GM21576 (cell line): ENCODE data around the gene CEP85.
"Not testable (repeated sequence)": the region's sequence is repeated elsewhere in the genome, so short reads cannot be mapped to it uniquely, and the experiment has no call there.

Source experiments
- ATAC-seq: cut with Tn5 transposase; IDR thresholded peaks from one replicate; pipeline ENCODE4 v1.9.1; 2021; ENCODE audit warnings: mild to moderate bottlenecking, moderate library complexity; ENCODE audit not compliant: unreplicated experiment

The CEP85 gene

DNA sequence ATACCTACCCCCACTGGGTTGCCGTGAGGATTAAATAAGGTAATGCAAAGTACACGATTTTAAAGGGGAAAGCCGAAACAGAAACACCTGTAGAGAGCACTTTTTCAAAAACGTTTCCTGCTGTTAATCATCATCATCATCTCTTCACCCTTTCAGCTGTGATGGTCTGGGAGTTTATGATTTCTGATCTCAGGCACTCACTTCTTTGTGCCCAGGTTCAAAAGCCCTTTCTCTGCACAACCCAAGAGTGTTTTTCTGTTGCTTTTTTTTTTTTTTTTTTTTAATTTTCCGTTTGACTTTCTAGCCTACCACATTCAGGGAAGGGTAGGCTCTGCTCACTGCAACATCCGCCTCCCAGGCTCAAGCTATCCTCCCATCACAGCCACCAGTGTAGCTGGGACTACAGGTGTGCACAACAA lies 73.4 kb downstream of the CEP85 start:
- no peak for ATAC-seq

DNA sequence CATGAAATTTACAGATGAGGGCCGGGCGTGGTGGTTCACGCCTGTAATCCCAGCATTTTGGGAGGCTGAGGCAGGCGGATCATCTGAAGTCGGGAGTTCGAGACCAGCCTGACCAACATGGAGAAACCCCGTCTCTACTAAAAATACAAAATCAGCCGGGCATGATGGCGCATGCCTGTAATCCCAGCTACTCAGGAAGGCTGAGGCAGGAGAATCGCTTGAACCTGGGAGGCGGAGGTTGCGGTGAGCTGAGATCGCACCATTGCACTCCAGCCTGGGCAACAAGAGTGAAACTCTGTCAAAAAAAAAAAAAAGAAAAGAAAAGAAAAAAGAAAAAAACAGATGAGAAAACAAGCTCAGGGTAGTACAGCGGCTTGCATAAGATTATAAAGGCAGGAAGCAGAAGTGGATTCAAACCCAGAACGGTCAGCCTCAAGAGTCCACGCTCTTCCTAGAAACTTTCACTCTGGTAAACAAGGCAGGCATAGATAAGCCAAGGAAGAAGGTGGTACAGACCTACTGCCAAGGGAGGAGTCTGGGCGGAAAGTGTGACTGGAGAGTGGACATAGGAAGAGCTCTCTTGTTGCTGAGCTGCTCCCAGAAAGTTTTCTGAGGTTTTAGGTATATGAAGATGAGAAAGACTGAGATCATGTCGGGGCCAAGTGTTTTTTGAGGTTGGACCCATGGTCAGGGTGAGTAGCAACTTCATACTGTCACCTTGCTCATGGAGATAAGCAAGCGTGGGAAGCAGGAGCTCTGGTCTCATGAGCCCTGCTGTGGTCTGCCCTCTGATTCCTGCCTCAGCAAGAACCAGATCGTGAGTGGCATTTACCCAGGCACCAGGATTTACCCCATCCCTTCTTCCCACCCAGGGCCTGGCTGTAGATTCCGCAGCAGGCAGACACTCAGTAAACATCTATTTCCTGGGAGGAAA lies 74.2 kb downstream of the CEP85 start:
- not testable (repeated sequence) for ATAC-seq

DNA sequence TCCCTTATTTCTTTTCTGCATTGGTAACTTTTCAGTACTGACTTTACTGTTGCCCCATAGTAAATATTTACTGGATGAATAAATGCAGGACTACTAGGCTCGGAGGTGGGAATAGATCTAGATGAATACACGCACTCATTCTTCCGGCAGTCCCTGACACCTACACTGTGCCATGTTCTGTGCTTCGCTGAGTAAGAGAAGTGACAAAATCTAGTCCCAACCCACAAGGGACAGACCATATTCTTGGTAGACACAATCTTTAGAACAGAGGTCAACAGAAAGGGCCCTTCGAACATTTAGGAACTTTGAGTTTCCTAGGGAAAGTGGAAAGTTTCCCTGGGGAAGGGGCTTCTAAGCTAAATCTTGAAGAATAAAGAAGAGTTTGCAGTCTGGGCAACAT lies 80.5 kb downstream of the CEP85 start:
- ATAC-seq, result no peak

DNA sequence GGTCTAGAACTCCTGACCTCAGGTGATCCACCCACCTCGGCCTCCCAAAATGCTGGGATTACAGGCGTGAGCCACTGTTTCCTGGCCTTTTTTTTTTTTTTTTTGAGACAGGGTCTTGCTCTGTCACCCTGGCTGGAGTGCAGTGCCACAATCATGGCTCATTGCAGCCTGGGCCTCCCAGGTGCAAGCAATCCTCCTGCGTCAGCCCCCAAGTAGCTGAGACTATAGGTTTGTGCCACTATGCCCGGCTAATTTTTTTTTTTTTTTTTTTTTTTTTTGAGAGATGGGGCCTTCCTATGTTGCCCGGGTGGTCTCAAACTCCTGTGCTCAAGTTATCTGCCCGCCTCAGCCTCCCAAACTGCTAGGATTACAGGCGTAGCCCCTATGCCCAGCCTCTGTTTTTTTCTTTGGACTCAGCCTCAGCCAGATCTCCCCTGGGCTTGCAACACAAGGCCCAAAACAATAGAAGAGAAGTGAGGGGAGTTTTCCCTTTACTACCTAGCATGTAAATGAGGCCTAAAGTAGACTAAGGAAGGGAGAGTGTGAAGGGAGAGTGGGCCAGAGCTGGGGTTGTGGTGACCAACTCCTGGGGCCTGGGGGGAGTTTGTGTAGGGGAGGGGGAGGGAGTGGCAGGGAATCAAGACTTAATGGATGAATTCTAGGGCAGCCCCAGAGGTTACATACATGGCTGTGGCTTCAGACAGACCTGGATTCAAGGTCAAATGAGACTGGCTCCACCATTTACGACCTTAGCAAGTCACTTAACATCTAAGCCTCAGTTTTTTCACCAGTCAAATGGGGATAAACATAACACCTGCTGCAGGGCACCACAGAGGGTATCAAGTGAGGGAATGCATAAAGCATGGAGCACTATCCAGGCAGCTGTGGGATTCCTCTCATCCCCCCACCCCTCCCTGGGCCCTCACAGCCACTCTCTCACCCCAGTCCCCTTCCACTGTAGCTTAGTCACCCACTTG lies 82.2 kb downstream of the CEP85 start:
- no peak for ATAC-seq

DNA sequence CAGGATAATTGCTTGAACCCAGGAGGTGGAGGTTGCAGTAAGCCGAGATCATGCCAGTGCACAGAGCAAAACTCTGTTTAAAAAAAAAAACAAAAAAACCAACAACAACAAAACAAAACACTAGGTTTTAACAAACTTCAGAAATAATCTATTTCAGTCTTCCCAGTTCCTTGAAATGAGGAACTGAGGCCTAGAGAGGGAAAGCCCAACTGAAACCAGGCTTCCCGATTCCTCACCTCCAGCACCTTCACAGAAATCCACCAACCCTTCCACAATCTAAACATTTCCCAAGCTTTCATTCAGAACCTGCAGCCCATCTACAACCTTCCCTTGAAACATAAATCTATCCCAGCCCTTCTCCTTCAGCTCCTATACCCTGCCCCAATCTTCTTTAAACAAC lies 83.1 kb downstream of the CEP85 start:
- ATAC-seq, result no peak

DNA sequence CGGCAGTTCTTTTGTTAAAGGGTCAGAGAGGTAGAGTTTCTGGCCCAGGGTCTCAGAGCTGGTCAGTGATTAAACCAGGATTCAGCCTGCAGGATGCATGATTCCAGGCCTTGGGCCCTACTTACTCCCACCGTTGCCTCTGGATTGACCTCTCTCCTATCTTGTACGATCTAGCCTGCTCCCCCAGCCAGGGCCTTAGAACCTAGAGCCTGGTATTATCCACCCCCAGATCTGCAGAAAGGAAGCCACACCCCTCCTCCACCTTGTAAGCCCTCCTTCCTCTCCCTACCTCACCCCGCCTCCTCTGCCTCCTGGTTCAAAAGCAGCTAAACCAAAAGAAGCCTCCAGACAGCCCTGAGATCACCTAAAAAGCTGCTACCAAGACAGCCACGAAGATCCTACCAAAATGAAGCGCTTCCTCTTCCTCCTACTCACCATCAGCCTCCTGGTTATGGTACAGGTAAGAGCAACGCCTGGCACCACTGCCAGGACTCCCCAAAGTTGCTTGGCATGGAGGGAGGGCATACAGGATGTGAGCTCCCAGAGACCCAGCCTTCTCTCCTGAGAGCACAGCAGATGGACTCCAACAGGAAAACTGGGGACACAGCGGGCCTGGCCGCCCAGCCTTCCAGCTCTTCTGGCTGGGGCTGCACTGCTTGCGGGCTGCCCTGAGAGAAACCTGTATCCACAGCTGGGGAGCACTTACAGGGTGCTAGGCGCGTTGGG lies 83.8 kb downstream of the CEP85 start, which contains the start of gene CD52:
CD52 (plus strand) TSS at position 347 of the 726 bp plus-strand sequence; CDS start at position 407, 60 bp downstream.
- ATAC-seq, result peak; percentile 45

DNA sequence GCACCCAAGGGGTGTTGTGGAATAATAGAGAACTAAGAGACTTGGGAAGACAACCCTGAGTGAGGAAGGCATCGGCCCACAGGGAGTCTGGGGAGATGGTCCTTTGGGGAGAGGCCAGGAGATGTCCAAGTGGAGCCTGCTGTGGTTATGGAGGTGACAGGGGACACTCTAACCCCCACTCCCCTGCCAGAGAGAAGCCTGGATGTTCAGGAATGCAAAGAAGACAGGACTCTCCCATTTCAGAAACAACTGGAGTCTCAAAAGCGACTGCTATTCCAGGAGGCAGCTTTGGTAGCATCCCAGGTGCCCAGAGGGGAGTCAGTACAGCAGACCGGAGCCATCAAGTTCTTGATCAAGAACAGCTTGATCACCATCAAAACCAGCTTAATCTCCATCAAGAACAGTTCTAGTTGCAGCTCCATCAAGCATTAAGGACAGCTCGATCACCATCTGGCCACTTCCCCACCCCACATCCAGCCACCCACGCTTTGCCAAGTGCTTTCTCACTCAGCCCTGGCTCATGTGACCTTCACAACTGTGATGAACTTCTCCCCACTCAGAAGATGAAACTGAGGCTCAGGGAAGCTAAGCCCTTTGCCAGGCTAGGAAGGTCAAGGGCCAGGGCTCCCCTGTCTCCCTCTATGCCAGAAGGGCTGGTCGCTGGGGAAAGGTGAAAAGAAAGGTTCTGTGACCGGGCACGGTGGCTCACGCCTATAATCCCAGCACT lies 84.5 kb downstream of the CEP85 start:
- no peak for ATAC-seq

DNA sequence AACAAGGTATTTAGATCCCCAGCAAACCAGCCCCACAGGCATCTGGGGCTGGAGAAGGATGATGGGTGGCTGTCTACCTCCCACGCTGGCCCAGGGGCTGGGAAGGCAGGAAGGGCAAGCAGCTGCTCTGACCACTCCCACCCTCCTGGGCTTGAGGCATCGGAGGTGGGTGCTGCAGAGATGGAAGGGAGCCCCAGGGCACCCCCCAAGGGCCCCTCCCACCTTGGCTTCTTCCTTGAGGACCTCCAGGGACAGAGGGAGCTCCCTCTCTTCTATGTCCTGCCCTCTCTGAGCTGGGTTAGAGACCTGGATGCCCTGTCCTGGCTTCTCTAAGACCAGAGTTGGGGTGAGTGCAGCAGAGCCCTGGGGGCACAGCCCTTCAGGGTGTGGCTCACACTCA lies 86.9 kb downstream of the CEP85 start:
- no peak for ATAC-seq

DNA sequence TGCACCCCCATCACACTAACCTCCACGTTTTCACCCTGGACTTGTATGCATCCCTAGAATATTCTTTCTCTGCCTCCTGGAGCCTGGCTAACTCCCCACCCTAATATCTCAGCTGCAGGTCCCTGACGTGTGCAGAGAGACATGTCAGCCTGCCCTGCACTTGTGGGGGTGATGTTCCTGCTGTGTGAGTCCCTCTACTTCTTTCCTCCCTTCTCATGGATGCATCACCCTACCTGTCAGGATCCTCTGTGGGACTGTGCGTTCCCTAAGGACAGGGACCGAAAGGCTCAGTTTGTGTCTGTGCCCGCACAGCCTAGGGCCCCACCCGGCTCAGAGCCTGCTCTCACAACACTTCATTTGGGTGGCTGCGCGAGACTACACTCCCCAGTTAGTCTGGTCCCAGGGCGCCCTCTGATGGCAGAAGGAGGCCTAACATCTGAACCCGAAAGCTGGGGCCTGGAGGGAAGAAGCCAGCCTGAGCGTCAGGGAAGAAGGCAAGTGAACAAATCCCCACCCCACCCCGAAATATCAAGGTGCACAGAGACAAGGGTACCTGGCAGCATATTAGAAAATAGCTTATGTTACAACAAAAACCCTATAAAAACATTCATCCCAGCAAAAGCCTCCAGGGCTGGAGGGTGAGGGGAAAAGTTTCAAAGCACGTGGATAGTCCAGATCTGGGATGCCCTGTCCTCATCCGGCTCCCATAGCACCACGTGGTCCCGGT lies 87.5 kb downstream of the CEP85 start:
- ATAC-seq, result peak; percentile 33

DNA sequence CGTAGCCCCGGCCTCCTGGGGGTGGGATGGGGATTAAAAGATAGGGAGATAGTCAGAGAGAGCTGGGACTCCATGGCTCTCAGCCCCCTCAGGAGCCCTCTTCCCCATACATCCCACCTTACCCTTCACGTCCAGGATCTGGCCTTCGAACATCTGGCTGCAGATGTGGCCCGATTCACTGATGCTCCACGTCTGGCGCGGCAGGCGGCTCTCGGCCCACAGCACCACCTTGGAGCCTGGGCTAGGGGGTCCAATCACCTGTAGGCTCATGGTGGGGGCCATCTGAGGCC lies 88.0 kb downstream of the CEP85 start:
- no peak for ATAC-seq

DNA sequence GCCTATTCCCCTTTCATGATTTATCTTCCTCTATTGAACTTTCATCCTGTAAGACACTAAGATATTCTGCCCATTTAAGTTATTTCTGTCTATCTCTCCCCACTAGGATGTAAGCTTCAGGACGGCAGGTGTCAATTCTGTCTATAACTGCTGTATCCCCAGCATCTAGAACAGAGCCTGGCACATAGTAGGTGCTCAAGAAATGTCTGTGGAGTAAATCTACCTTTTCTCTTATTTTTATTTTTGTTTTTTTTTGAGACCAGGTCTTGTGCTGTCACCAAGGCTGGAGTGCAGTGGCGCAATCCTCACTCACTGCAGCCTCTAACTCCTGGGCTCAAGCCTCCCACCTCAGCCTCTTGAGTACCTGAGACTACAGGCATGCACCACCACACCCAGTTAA lies 89.4 kb downstream of the CEP85 start:
- no peak for ATAC-seq

DNA sequence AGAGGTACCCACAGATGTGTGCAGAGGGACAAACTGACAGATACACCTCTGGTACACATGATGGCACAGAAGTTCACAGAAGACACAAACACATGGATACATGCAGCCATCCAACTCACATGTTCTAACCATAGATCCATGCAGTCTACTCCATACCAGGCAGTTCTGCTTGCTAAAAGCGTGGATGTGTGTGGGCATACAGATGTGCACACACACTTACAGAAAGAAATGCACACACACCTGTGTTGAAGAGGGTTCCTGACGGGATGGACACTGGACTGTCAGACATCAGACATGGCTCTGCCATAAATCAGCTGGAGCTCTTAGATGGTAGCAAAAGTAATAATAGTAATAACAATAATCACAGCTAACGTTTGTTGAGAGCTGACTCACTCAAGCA lies 90.5 kb downstream of the CEP85 start:
- ATAC-seq, result no peak

DNA sequence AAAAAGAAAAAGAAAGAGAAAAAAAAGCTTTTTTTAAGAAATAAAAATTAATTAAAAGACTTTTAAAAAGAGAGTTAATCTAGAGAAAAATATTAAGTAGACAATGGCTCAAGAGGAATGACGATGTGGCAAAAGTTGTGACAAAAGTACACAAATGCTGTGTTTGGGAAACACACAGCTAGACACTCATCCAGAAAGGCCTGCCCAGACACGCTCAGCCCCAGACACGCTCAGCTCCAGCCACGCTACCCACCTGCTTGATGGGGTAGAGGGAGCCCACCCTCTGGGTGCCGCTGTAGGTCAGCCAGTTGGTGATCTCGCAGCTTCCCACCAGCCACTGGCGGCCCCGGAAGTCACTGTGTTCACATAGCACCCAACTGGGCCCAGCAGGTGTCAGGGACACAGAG lies 94.0 kb downstream of the CEP85 start:
- ATAC-seq, result no peak
